A204.1 (cell line): Measurements from ENCODE around the gene THOP1.

Experiments used
- FAIRE-seq: peaks from 2 replicates; lab custom pipeline; 2012; peaks lifted over from hg19 to GRCh38; lab: Jason Lieb, UNC

The THOP1 gene

DNA sequence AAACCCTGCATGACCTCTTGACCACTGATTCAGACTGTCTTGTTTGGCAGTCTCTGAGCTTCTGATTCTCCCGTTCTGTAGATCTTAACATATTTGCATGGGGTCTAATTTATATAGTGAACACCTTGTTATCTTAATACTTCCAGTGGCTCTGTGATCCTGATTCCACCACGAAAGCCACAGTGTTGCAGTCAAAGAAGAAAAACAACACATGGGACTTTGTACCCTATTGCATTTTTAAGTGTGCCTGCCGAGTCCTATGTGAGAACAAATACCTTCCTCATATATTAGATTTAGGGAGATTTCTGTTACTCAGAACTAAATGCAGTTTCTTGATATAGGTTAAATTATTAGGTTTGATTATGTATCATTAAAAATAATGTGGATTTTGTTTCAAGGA, 69.5 kb downstream of the THOP1 start:
- no peak for FAIRE-seq

DNA sequence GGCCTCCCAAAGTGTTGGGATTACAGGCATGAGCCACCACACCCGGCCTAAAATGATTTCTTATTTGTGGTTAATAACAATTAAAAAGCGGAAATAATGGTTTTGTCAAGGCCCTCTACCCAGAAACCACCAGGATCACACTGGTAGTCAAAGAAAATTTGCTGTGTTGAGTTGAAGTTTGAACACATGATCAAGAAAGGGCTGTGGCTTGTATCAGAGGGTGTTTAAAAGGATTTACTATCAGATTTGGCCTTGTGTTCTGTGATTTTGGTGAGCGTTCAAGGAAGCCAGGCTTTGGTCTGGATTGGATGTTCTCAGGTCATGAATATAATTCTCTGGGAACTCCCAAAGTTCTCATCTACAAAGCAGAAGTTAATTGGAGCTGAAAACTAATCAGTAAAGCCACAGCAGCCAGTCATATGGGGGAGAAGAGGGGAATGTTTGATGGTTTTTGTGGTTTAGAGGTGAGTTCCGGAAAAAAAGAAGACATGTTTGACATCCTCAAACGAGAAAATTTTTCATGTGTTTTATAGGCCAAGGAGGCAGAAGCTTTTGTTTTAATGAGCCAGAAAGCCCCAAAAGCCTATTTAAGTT, 71.3 kb downstream of the THOP1 start:
- FAIRE-seq, result no peak

DNA sequence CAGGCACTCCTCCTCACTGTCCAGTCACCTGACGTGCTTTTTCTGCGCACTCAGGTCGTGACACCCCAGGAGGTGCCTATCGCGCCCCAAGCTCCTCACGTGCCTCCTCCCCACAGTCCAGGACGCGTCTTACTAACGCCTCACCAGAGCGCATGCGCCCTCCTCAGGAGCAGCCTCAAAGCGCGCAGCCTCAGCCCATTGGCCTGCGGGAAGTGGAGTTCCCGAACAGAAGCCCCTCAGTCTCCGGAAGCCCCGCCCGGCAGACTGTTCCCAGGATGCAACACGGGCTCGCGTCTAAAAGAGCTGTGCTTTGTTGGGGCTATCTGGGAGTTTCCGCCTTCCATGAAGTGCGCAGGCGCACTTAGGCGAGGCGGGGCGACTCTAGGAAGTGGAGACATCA, 73.6 kb downstream of the THOP1 start:
- FAIRE-seq, result no peak

DNA sequence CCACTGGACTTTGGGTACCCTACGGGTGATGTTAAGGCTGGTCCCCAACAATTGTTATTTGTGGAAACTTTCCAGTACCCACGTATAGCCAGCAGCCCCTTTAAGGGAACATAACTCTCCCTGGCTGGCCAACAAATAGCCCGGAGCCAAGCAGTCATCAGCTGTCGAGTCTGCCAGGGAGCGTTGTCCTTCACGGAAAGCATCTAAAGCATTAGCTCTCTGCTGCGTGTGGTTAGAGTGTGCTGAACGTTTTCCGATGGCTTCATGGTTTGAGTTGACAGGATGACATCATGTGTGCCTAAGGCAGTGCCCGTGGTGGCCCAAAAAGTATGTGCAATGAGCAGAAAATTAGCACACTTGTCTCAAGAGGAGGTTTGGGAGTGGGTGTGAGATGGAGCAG, 78.5 kb downstream of the THOP1 start:
- FAIRE-seq, result no peak
